Nephron (organoid): Measurements from ENCODE around the gene ARSI.

ENCODE experiments used
- H3K27ac Mint-ChIP-seq, 3 experiments: 2 replicates each; pipeline ENCODE4 v1.8.0; 2020; ENCODE audit warnings: mixed read lengths in 3 of 3, mild to moderate bottlenecking in 2 of 3, moderate library complexity in 1 of 3
- H3K27me3 Mint-ChIP-seq: 2 replicates; pipeline ENCODE4 v1.8.0; 2021; ENCODE audit warnings: low read depth, mild to moderate bottlenecking, moderate library complexity, mixed read lengths
- H3K36me3 Mint-ChIP-seq: 2 replicates; pipeline ENCODE4 v1.8.0; 2020; ENCODE audit warnings: low read depth, mixed read lengths
- H3K4me1 Mint-ChIP-seq: 2 replicates; pipeline ENCODE4 v1.8.0; 2020; ENCODE audit warnings: mixed read lengths
- H3K4me3 Mint-ChIP-seq, 3 experiments: 2 replicates each; pipeline ENCODE4 v1.8.0; 2020; ENCODE audit warnings: mild to moderate bottlenecking in 3 of 3, mixed read lengths in 3 of 3, moderate library complexity in 2 of 3
- H3K9me3 Mint-ChIP-seq: 2 replicates; pipeline ENCODE4 v1.8.0; 2020; ENCODE audit warnings: mixed read lengths
- TF ChIP-seq, protein P1 (sequence below), 3 experiments: fragments of 200-600 bp; sonication (generic); IDR thresholded peaks; one replicate each; pipeline ENCODE4 v1.5.0; 2021; ENCODE audit warnings: antibody characterized with exemption in 3 of 3; ENCODE audit not compliant: unreplicated experiment in 3 of 3

The ARSI gene

DNA sequence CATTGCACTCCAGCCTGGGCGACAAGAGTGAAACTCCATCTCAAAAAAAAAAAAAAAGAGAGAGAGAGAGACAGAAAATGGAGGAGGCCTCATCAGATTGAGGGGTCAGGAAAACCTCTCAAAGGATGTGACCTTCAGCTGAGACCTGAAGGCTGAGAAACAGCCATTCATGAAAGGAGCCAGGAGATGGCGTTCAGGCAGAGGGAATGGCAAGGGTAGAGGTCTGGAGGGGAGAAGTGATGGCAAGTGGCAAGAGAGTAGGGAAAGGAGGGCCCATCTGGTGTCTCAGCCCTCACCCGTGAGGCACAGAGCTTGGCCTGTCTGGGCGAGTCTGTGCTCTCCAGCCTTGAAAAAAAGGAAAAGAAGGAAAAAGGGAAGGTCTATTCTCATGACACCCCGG is 30.2 kb downstream of the ARSI start:
- no peaks in the 10 kb centered on the region for H3K9me3 Mint-ChIP-seq
- H3K27me3 Mint-ChIP-seq, result peaks cover 16% of the 10 kb centered on the region
- TF ChIP-seq, protein P1, sequence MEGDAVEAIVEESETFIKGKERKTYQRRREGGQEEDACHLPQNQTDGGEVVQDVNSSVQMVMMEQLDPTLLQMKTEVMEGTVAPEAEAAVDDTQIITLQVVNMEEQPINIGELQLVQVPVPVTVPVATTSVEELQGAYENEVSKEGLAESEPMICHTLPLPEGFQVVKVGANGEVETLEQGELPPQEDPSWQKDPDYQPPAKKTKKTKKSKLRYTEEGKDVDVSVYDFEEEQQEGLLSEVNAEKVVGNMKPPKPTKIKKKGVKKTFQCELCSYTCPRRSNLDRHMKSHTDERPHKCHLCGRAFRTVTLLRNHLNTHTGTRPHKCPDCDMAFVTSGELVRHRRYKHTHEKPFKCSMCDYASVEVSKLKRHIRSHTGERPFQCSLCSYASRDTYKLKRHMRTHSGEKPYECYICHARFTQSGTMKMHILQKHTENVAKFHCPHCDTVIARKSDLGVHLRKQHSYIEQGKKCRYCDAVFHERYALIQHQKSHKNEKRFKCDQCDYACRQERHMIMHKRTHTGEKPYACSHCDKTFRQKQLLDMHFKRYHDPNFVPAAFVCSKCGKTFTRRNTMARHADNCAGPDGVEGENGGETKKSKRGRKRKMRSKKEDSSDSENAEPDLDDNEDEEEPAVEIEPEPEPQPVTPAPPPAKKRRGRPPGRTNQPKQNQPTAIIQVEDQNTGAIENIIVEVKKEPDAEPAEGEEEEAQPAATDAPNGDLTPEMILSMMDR (IDR thresholded peaks at IDR 0.05; ENCODE audit: unreplicated experiment in 3 of 3), result peak; percentile 33 to 55 (median 40)
- H3K27ac Mint-ChIP-seq, result no peak overlapping the region
- H3K36me3 Mint-ChIP-seq, result no peaks in the 10 kb centered on the region
- no peak overlapping the region for H3K4me3 Mint-ChIP-seq
- H3K4me1 Mint-ChIP-seq, result peaks cover 18% of the 10 kb centered on the region

DNA sequence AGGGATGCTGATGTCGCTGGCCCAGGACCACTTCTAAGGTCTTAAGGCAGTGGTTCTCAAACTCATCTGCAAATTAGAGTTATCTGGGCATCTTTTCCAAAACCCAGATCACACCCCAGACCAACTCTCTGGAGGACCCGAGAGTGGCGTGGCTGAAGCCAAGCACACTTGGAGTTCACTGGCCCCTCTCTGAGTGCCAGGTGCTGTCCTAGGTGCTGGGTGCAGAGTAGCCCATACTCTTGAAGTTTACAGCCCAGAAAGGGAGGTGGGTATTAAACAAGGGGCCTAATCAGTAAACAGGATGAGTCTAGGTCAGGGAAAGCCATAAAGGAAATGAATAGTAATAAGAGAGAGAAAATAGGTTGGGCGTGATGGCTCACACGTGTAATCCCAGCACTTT is 30.8 kb downstream of the ARSI start:
- H3K27me3 Mint-ChIP-seq, result peaks cover 16% of the 10 kb centered on the region
- H3K36me3 Mint-ChIP-seq, result no peaks in the 10 kb centered on the region
- TF ChIP-seq, protein P1 (IDR thresholded peaks at IDR 0.05; ENCODE audit: unreplicated experiment in 3 of 3), result no peak
- H3K4me3 Mint-ChIP-seq, result no peak overlapping the region
- H3K4me1 Mint-ChIP-seq, result peaks cover 18% of the 10 kb centered on the region
- no peaks in the 10 kb centered on the region for H3K9me3 Mint-ChIP-seq
- peak overlapping the region in 1 of 3 experiments; percentile 18 for H3K27ac Mint-ChIP-seq

DNA sequence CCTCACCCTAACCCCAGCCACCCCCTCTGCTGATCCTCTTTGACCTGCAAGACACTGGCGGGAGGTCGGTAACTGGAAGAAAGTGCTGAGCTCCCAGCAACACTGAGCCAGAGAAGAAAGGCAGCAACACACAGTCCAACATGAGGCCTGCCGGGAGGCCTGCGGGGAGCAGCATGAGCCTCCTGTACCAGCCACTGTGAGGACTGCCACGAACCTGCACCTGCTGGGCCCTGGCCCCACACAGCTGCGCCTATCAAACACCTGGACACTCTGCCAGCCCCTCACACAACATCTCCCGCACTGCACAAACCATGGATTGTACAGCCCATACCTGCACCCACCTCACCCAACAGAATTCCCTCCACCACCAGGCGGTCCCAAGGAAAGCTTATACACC is 31.4 kb downstream of the ARSI start:
- Mint-ChIP-seq H3K9me3 (no peaks in the 10 kb centered on the region), H3K4me1 (peaks cover 21% of the 10 kb centered on the region), H3K36me3 (no peaks in the 10 kb centered on the region), H3K27me3 (peaks cover 16% of the 10 kb centered on the region), H3K27ac (peak overlapping the region in 1 of 3 experiments; percentile 18), H3K4me3 (no peak overlapping the region)
- TF ChIP-seq, protein P1 (IDR thresholded peaks at IDR 0.05; ENCODE audit: unreplicated experiment in 3 of 3), result no peak

DNA sequence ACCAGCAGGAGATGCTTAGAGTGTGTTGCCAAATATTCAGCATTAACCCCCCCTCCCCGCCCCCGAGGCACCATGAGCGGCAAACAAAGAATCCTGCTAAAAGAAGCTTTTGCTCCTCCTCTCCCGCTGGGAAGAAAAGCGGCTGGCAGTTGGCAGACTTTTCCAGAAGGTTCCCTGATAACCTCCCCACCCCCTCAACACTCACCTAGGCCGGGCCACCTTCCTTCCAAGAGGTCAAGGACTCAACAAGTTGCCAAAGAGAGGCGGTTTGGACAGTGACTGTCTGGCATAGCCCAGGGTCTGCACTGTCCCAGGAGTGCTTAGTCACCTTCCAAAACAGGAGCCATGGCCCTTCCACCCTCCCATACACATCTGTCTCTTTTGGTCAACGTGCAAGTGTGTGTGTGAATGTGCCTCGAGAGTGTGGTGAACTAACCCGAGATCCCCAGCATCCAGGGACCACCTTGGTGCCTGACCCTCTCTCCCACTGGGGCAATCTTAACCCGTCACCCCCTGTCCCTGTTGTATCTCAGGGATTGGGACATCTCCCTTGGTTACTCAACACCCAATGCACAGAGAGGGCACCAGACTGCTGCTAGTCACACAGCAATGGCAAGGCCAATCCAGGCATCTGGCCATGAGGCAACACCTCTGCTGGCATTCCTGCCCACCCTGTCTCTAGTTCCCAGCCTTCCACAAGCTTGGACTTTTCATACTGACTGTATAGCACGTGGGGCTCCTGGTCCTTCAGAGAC is 32.0 kb downstream of the ARSI start:
- Mint-ChIP-seq H3K4me1 (peaks cover 18% of the 10 kb centered on the region), H3K4me3 (no peak overlapping the region), H3K27me3 (peaks cover 16% of the 10 kb centered on the region), H3K9me3 (no peaks in the 10 kb centered on the region), H3K27ac (no peak overlapping the region), H3K36me3 (no peaks in the 10 kb centered on the region)
- TF ChIP-seq, protein P1 (IDR thresholded peaks at IDR 0.05; ENCODE audit: unreplicated experiment in 3 of 3), result no peak

DNA sequence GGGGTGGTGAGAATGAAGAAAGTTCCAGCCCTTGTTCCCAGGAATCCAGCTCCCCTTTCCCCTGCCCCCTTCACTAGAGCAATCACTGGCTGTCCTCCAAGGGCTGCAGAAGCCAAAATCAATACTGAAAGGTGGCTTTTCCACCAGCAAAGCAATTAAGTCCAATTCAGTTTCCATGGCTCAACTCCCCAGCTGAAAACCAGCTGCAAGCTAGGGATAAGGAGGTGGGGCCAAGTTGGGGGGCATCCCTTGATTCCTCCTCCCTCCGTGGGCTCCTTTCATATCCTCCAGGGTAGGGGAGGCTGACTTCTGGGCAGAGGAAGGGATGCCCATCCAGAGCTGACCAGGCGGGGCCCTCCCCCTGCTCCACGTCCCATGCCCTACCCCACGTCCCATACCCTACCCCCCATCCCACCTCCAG is 35.8 kb downstream of the ARSI start:
- H3K9me3 Mint-ChIP-seq, result no peaks in the 10 kb centered on the region
- H3K27ac Mint-ChIP-seq, result peak overlapping the region; percentile 43 to 90 (median 77)
- H3K27me3 Mint-ChIP-seq, result peaks cover 7% of the 10 kb centered on the region
- H3K36me3 Mint-ChIP-seq, result no peaks in the 10 kb centered on the region
- H3K4me1 Mint-ChIP-seq, result peaks cover 33% of the 10 kb centered on the region
- TF ChIP-seq, protein P1 (IDR thresholded peaks at IDR 0.05; ENCODE audit: unreplicated experiment in 3 of 3), result no peak
- no peak overlapping the region for H3K4me3 Mint-ChIP-seq

DNA sequence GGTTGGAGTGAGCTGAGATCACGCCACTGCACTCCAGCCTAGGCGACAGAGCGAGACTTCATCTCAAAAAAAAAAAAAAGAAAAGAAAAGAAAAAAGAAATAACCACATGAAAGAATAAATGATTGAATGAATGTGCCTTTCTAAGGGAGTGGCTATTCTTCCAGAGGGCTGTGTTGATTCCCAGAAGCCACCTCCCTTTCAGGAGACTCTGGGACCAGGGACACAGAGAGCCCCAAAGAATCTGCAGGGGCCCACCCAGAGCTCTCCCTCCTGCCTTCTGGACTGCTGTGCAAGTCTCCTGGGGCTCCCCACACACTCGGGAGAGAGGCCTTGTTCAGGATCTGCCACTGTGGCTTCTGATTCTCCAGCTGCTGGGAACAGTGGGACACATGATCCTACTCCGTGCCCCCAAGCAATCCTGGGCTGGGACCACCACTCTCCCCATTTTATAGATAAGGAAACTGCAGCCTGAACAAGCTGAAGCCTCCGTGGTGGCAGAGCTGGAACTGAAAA is 36.8 kb downstream of the ARSI start:
- Mint-ChIP-seq H3K9me3 (no peaks in the 10 kb centered on the region), H3K36me3 (no peaks in the 10 kb centered on the region), H3K4me3 (no peak overlapping the region), H3K4me1 (peaks cover 33% of the 10 kb centered on the region), H3K27me3 (peaks cover 4% of the 10 kb centered on the region), H3K27ac (peak overlapping the region in 1 of 3 experiments; percentile 90)
- TF ChIP-seq, protein P1 (IDR thresholded peaks at IDR 0.05; ENCODE audit: unreplicated experiment in 3 of 3), result no peak
